Left forelimb (tissue), 1 donor: ENCODE measurements around the gene SSR2.

ENCODE experiments used
- DNase-seq: peaks from one replicate; pipeline ENCODE4 v3.0.0-alpha.2; 2018; ENCODE audit warnings: low spot score

SSR2 gene

GRCh38 chr1:156020293-156021092 is at the start of gene SSR2:
TSS of gene SSR2 (minus strand) at chr1:156020951. CDS start at chr1:156020167, 784 bp downstream.
- peak; percentile 90 for DNase-seq

- DNase-seq = no peak
These were observed 49.8 kb upstream of the SSR2 start for GRCh38 chr1:156070548-156070947.

GRCh38 chr1:156069490-156070455 is 49.0 kb upstream of the SSR2 start:
- DNase-seq = no peak

GRCh38 chr1:156067262-156067661 is 46.5 kb upstream of the SSR2 start:
- no peak for DNase-seq

GRCh38 chr1:156065871-156066270 is 45.1 kb upstream of the SSR2 start:
- DNase-seq = no peak

GRCh38 chr1:156065212-156065611 is 44.5 kb upstream of the SSR2 start:
- no peak for DNase-seq

GRCh38 chr1:156064615-156065014 is 43.9 kb upstream of the SSR2 start:
- no peak for DNase-seq

- DNase-seq = no peak
These were observed 43.2 kb upstream of the SSR2 start for GRCh38 chr1:156063997-156064285.

- DNase-seq = no peak
These were observed 41.4 kb upstream of the SSR2 start for GRCh38 chr1:156062189-156062588.

GRCh38 chr1:156060937-156061636 is 40.3 kb upstream of the SSR2 start, which contains the start of gene RAB25:
TSS of gene RAB25 (plus strand) at chr1:156061160. CDS start at chr1:156061401, 241 bp downstream.
- no peak for DNase-seq

GRCh38 chr1:156056326-156056849 is 35.6 kb upstream of the SSR2 start:
- no peak for DNase-seq

GRCh38 chr1:156055281-156056048 is 34.7 kb upstream of the SSR2 start:
- DNase-seq = no peak

GRCh38 chr1:156054500-156055280 is 33.9 kb upstream of the SSR2 start, which contains the start of gene LAMTOR2:
TSS of gene LAMTOR2 (plus strand) at chr1:156054782. CDS start at chr1:156054890, 108 bp downstream.
- peak; percentile 100 for DNase-seq

GRCh38 chr1:156053768-156054499 is 33.2 kb upstream of the SSR2 start, which contains the start of gene UBQLN4:
TSS of gene UBQLN4 (minus strand) at chr1:156053798. CDS start at chr1:156053701, 97 bp downstream.
- peak; percentile 95 for DNase-seq

GRCh38 chr1:156052862-156053767 is 32.4 kb upstream of the SSR2 start:
- peak; percentile 87 for DNase-seq

GRCh38 chr1:156051011-156051725 is 30.4 kb upstream of the SSR2 start:
- no peak for DNase-seq

- DNase-seq = no peak
These were observed 29.6 kb upstream of the SSR2 start for GRCh38 chr1:156050376-156050775.
